Dendritic cell treated with granulocyte-macrophage colony-stimulating factor and Interleukin-4, amounts not matched to agents 40 ng/mL and 50 ng/mL, for 4 days (primary cell): ENCODE data around the gene PTGES3L.
A peak's percentile ranks its signal among the peaks of the same experiment; 100 is the strongest.
"Not testable (repeated sequence)": the region's sequence is repeated elsewhere in the genome, so short reads cannot be mapped to it uniquely, and the experiment has no call there.

Experiments
- H3K27ac Mint-ChIP-seq: one replicate; pipeline ENCODE4 v1.8.0; 2022; ENCODE audit warnings: mild to moderate bottlenecking, mixed read lengths
- H3K27me3 Mint-ChIP-seq: one replicate; pipeline ENCODE4 v1.8.0; 2022; ENCODE audit warnings: mild to moderate bottlenecking, mixed read lengths
- H3K36me3 Mint-ChIP-seq: one replicate; pipeline ENCODE4 v1.8.0; 2022; ENCODE audit warnings: low read depth, mixed read lengths
- H3K4me1 Mint-ChIP-seq: one replicate; pipeline ENCODE4 v1.8.0; 2022; ENCODE audit warnings: low read depth, mixed read lengths
- H3K4me3 Mint-ChIP-seq: one replicate; pipeline ENCODE4 v1.8.0; 2022; ENCODE audit warnings: mild to moderate bottlenecking, moderate library complexity, mixed read lengths
- H3K9me3 Mint-ChIP-seq: one replicate; pipeline ENCODE4 v1.8.0; 2022; ENCODE audit warnings: mixed read lengths
- intact Hi-C: fragments of 100-400 bp; cut with micrococcal nuclease; formaldehyde crosslinking; loops from one replicate; pipeline ENCODE4 v1.15.0; 2022

PTGES3L gene

DNA sequence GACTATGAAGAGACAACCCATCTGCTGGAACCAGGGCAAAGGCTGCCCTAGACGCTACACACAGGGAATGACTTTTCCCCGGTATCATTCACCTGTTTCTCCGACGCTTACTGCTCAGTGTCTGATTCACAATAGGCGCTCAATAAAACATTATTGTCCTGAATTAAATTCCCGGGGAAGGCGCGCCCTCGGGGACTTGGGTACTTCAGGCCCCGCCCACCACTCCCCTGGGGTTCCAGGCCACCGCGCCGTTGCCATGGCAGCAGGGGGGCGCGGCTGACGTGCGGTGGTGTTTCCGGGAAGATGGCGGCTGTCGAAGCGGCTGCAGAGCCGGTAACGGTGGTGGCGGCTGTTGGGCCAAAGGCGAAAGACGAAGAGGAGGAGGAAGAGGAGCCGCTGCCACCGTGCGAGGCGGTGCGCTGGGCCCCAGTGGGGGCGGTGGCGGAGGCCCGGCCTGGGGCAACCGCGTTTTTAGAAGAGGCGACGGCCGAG lies 440 bp upstream of the PTGES3L start, which contains the start of gene RUNDC1:
RUNDC1 (plus strand) TSS at position 292 of the 492 bp plus-strand sequence; CDS start at position 304, 12 bp downstream.
- Mint-ChIP-seq H3K27ac (peak within 1 kb of the TSS; percentile 95), H3K27me3 (peaks cover 4% of the 10 kb centered on the region), H3K9me3 (no peaks in the 10 kb centered on the region), H3K36me3 (peaks cover 41% of the 10 kb centered on the region), H3K4me1 (peaks cover 48% of the 10 kb centered on the region), H3K4me3 (peak within 1 kb of the TSS; percentile 99)
- intact Hi-C loops: loop anchor here (2.0 kb wide), 1 partner anchor 16 kb away; the partner anchor contains the start of gene AARSD1

- intact Hi-C loops, H3K27me3 Mint-ChIP-seq, H3K4me3 Mint-ChIP-seq, H3K27ac Mint-ChIP-seq, H3K36me3 Mint-ChIP-seq, H3K9me3 Mint-ChIP-seq: not testable (repeated sequence)
- peaks cover 14% of the 10 kb centered on the region for H3K4me1 Mint-ChIP-seq
Observed at GRCh38 chr17:42975701-42976100, 4.2 kb downstream of the PTGES3L start.

- H3K27ac Mint-ChIP-seq: no peak overlapping the region
- intact Hi-C loops: no loop called here
Observed at GRCh38 chr17:42975265-42975664, 4.6 kb downstream of the PTGES3L start.

GRCh38 chr17:42973323-42973722 lies 6.6 kb downstream of the PTGES3L start:
- H3K27ac Mint-ChIP-seq, H3K4me3 Mint-ChIP-seq, H3K9me3 Mint-ChIP-seq, intact Hi-C loops, H3K4me1 Mint-ChIP-seq, H3K36me3 Mint-ChIP-seq, H3K27me3 Mint-ChIP-seq: not testable (repeated sequence)

More at GRCh38 chr17:42975265-42975664, 4.6 kb downstream of the PTGES3L start:
- Mint-ChIP-seq H3K4me1 (peaks cover 11% of the 10 kb centered on the region), H3K36me3 (peaks cover 2% of the 10 kb centered on the region), H3K27me3 (peaks cover 4% of the 10 kb centered on the region), H3K9me3 (no peaks in the 10 kb centered on the region), H3K4me3 (no peak overlapping the region)

- intact Hi-C loops: no loop called here
- Mint-ChIP-seq H3K27ac (no peak overlapping the region), H3K36me3 (no peaks in the 10 kb centered on the region)
Observed at GRCh38 chr17:42971589-42971988, 8.3 kb downstream of the PTGES3L start.

GRCh38 chr17:42969001-42969581 lies 10.8 kb downstream of the PTGES3L start:
- Mint-ChIP-seq H3K9me3 (no peaks in the 10 kb centered on the region), H3K27ac (no peak overlapping the region), H3K4me1 (peaks cover 10% of the 10 kb centered on the region), H3K4me3 (no peak overlapping the region), H3K27me3 (no peaks in the 10 kb centered on the region), H3K36me3 (peaks cover 7% of the 10 kb centered on the region)
- intact Hi-C loops: no loop called here

More at GRCh38 chr17:42971589-42971988, 8.3 kb downstream of the PTGES3L start:
- Mint-ChIP-seq H3K4me3 (no peak overlapping the region), H3K4me1 (peaks cover 10% of the 10 kb centered on the region), H3K27me3 (no peaks in the 10 kb centered on the region), H3K9me3 (no peaks in the 10 kb centered on the region)

GRCh38 chr17:42967925-42968324 lies 12.0 kb downstream of the PTGES3L start:
- no peaks in the 10 kb centered on the region for H3K9me3 Mint-ChIP-seq
- peaks cover 9% of the 10 kb centered on the region for H3K36me3 Mint-ChIP-seq
- H3K4me1 Mint-ChIP-seq: peaks cover 20% of the 10 kb centered on the region
- H3K27me3 Mint-ChIP-seq: no peaks in the 10 kb centered on the region
- H3K4me3 Mint-ChIP-seq: no peak overlapping the region
- intact Hi-C loops: no loop called here
- H3K27ac Mint-ChIP-seq: peak overlapping the region; percentile 48

GRCh38 chr17:42964161-42964932 lies 15.5 kb downstream of the PTGES3L start, which contains the start of gene AARSD1:
Gene AARSD1 (minus strand): TSS chr17:42964454. CDS start chr17:42964440, 14 bp downstream.
- peaks cover 26% of the 10 kb centered on the region for H3K4me1 Mint-ChIP-seq
- intact Hi-C loops: loop anchor here (2.0 kb wide), 1 partner anchor 16 kb away; the partner anchor contains the start of genes PTGES3L and RUNDC1
- peaks cover 38% of the 10 kb centered on the region for H3K36me3 Mint-ChIP-seq
- H3K27ac Mint-ChIP-seq: peak within 1 kb of the TSS; percentile 88
- H3K27me3 Mint-ChIP-seq: no peaks in the 10 kb centered on the region
- H3K4me3 Mint-ChIP-seq: peak within 1 kb of the TSS; percentile 92
- H3K9me3 Mint-ChIP-seq: no peaks in the 10 kb centered on the region

GRCh38 chr17:42953669-42954068 lies 26.2 kb downstream of the PTGES3L start:
- H3K27me3 Mint-ChIP-seq: no peaks in the 10 kb centered on the region
- H3K9me3 Mint-ChIP-seq: no peaks in the 10 kb centered on the region
- intact Hi-C loops: no loop called here
- peaks cover 94% of the 10 kb centered on the region for H3K36me3 Mint-ChIP-seq
- H3K27ac Mint-ChIP-seq: no peak overlapping the region
- no peaks in the 10 kb centered on the region for H3K4me1 Mint-ChIP-seq
- H3K4me3 Mint-ChIP-seq: no peak overlapping the region

GRCh38 chr17:42950044-42950783 lies 29.7 kb downstream of the PTGES3L start:
- Mint-ChIP-seq H3K27me3 (no peaks in the 10 kb centered on the region), H3K4me1 (no peaks in the 10 kb centered on the region), H3K27ac (no peak overlapping the region), H3K36me3 (peaks cover 75% of the 10 kb centered on the region), H3K9me3 (no peaks in the 10 kb centered on the region), H3K4me3 (no peak overlapping the region)
- intact Hi-C loops: no loop called here

GRCh38 chr17:42946812-42947211 lies 33.1 kb downstream of the PTGES3L start:
- Mint-ChIP-seq H3K9me3 (no peaks in the 10 kb centered on the region), H3K4me1 (no peaks in the 10 kb centered on the region)

DNA sequence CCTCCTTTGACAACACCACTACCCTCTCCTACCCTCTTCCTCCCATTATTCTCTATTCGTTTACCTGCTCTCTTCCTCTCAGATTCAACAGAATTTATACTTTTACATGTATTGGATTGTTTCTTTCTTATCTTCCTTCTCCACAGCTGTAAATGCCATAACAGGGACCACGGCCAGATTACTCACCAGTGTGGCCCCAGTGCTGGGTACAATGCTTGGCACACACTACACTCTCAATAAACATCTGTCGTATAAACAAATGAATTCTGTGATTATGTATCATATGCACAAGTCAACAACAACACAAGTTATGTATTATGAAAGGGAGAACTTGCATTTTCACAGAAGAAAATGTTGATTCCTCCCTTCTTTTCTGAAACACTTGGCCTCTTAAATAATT lies 35.7 kb downstream of the PTGES3L start:
- no peaks in the 10 kb centered on the region for H3K4me1 Mint-ChIP-seq
- no peak overlapping the region for H3K4me3 Mint-ChIP-seq
- no peaks in the 10 kb centered on the region for H3K9me3 Mint-ChIP-seq
- peaks cover 15% of the 10 kb centered on the region for H3K36me3 Mint-ChIP-seq
- intact Hi-C loops: no loop called here
- no peak overlapping the region for H3K27ac Mint-ChIP-seq
- H3K27me3 Mint-ChIP-seq: no peaks in the 10 kb centered on the region

More at GRCh38 chr17:42946812-42947211, 33.1 kb downstream of the PTGES3L start:
- no peak overlapping the region for H3K4me3 Mint-ChIP-seq
- intact Hi-C loops: no loop called here
- H3K27ac Mint-ChIP-seq: no peak overlapping the region
- H3K36me3 Mint-ChIP-seq: peaks cover 41% of the 10 kb centered on the region
- H3K27me3 Mint-ChIP-seq: no peaks in the 10 kb centered on the region

DNA sequence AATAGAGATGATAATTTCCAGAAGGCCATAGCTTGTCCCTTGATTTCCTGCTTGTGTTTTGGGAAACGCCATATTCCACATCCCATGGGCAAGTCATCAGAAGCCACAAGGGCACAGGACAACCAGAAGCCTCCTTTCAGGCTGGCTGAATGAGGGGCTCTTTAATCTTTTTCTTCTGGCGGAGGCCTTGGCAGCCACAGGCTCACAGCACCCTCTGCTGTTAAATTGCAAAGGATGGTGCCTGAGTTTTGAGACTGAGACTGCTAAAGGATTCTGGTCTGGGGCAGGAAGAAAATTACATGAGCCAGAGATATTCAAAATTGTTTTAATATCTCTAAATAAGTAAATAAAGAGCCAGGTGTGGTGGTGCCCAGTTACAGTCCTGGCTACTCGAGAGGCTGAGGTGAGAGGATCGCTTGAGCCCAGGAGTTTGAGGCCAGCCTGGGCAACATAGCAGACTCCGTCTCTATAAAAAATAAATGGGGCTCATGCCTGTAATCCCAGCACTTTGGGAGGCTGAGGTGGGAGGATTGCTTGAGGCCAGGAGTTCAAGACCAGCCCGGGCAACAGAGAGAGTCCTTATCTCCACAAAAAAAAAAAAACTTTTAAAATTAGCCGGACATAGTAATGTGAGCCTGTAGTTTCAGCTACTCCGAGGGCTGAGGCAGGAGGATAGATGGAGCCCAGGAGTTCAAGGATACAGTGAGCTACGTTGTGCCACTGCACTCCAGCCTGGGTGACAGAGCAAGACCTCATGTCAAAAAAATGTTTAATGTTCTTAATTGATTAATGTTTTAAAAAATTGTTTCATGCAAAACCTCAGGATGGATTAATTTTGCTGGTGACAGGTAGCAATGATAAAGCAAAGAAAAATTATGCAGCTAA lies 41.9 kb downstream of the PTGES3L start:
- no peak overlapping the region for H3K4me3 Mint-ChIP-seq
- H3K9me3 Mint-ChIP-seq: no peaks in the 10 kb centered on the region
- no peaks in the 10 kb centered on the region for H3K36me3 Mint-ChIP-seq
- peaks cover 11% of the 10 kb centered on the region for H3K4me1 Mint-ChIP-seq
- intact Hi-C loops: loop anchor here (2.0 kb wide), 1 partner anchor 95 kb away; no protein-coding TSS in a partner anchor
- no peak overlapping the region for H3K27ac Mint-ChIP-seq
- peaks cover 5% of the 10 kb centered on the region for H3K27me3 Mint-ChIP-seq
